H1 (cell line): ENCODE results near the gene ZDHHC5. TPM values are rescaled to one million over a fixed set of nuclear protein-coding genes. Genes with fewer than 3 reads are reported as not detected.

Source experiments
- CTCF ChIA-PET: fragments of 300-600 bp; sonication (Branson Sonifier 250); formaldehyde crosslinking; loops from one replicate; lab custom pipeline; 2021; ENCODE audit not compliant: partially characterized antibody; lab: Charles Lee
- POLR2A ChIA-PET: fragments of 300-600 bp; sonication (Branson Sonifier 250); formaldehyde crosslinking; loops from one replicate; lab custom pipeline; 2021; ENCODE audit warnings: inconsistent platforms; ENCODE audit not compliant: partially characterized antibody; lab: Charles Lee
- DNase-seq, 2 experiments: peaks; one replicate each; pipeline versions ENCODE4 v3.0.0 to v3.0.0-alpha.2; 2010 to 2022; ENCODE audit warnings: low spot score in 2 of 2, low read depth in 1 of 2, mixed read lengths in 1 of 2
- FAIRE-seq: peaks from 2 replicates; lab custom pipeline; 2011; peaks lifted over from hg19 to GRCh38; lab: Jason Lieb, UNC
- H2AFZ ChIP-seq: 2 replicates; pipeline ENCODE4 v1.8.1; 2012; ENCODE audit warnings: low read length, inconsistent platforms
- H2AK5ac ChIP-seq: 2 replicates; pipeline ENCODE4 v1.6.1; 2013; ENCODE audit warnings: low read depth, low read length
- H2BK120ac ChIP-seq: replicated peaks from 2 replicates; pipeline ENCODE3; 2013; ENCODE audit warnings: low read depth, low read length, inconsistent platforms
- H2BK12ac ChIP-seq: 2 replicates; pipeline ENCODE4 v1.6.1; 2013; ENCODE audit warnings: low read depth, low read length
- H2BK15ac ChIP-seq: 2 replicates; pipeline ENCODE4 v1.6.1; 2013; ENCODE audit warnings: low read length
- H2BK20ac ChIP-seq: 2 replicates; pipeline ENCODE4 v1.6.1; 2013; ENCODE audit warnings: low read length
- H2BK5ac ChIP-seq: 2 replicates; pipeline ENCODE4 v1.6.1; 2013; ENCODE audit warnings: low read depth, low read length
- H3K14ac ChIP-seq: 2 replicates; pipeline ENCODE4 v1.6.1; 2013; ENCODE audit warnings: inconsistent platforms; ENCODE audit not compliant: insufficient read length
- H3K18ac ChIP-seq: 2 replicates; pipeline ENCODE4 v1.6.1; 2013; ENCODE audit warnings: low read length; ENCODE audit errors: extremely low read depth
- H3K23ac ChIP-seq: 2 replicates; pipeline ENCODE4 v1.6.1; 2013; ENCODE audit warnings: inconsistent platforms; ENCODE audit not compliant: insufficient read length
- H3K23me2 ChIP-seq: 2 replicates; pipeline ENCODE4 v1.6.1; 2013; ENCODE audit warnings: low read depth, low read length
- H3K27ac ChIP-seq: 2 replicates; pipeline ENCODE4 v1.6.1; 2011; ENCODE audit warnings: low read depth, low read length, inconsistent platforms
- H3K27me3 ChIP-seq, 4 experiments: replicated peaks in 1 of 4; 1 replicate in 1 of 4; 2 replicates in 3 of 4; pipeline versions ENCODE4 v1.6.1 to v1.8.1; 2011 to 2013; ENCODE audit warnings: low read length in 3 of 4, mild to moderate bottlenecking in 3 of 4, inconsistent platforms in 2 of 4, mixed read lengths in 2 of 4, moderate library complexity in 1 of 4; ENCODE audit not compliant: control insufficient read depth in 3 of 4, insufficient read depth in 3 of 4; ENCODE audit errors: extremely low read depth in 1 of 4
- H3K36me3 ChIP-seq, 4 experiments: 2 replicates each; pipeline versions ENCODE4 v1.6.1 to v1.8.1; 2011 to 2013; ENCODE audit warnings: mild to moderate bottlenecking in 4 of 4, low read length in 3 of 4, moderate library complexity in 2 of 4, control low read depth in 1 of 4, inconsistent platforms in 1 of 4; ENCODE audit not compliant: insufficient read depth in 4 of 4, control insufficient read depth in 2 of 4
- H3K4ac ChIP-seq: replicated peaks from 2 replicates; pipeline ENCODE3; 2013; ENCODE audit warnings: low read length, low read depth, mixed read lengths, inconsistent platforms; ENCODE audit not compliant: insufficient read length
- H3K4me1 ChIP-seq, 4 experiments: replicated peaks in 1 of 4; 1 replicate in 1 of 4; 2 replicates in 3 of 4; pipeline versions ENCODE4 v1.6.1 to v1.8.1; 2011 to 2013; ENCODE audit warnings: low read length in 3 of 4, inconsistent platforms in 2 of 4, mixed read lengths in 1 of 4; ENCODE audit not compliant: insufficient read depth in 4 of 4, control insufficient read depth in 3 of 4
- H3K4me2 ChIP-seq, 2 experiments: 2 replicates each; pipeline versions ENCODE4 v1.6.1 to v1.8.1; 2011 to 2013; ENCODE audit warnings: low read depth in 2 of 2, low read length in 2 of 2, control low read depth in 1 of 2, inconsistent platforms in 1 of 2, mild to moderate bottlenecking in 1 of 2; ENCODE audit not compliant: insufficient read depth in 1 of 2
- H3K4me3 ChIP-seq, 4 experiments: fragments of 200-600, 300-600 bp in 1 of 4; sonication (generic), shearing (Covaris generic), sonication (Bioruptor Twin) in 1 of 4; 2 replicates each; pipeline versions ENCODE4 v1.5.1 to v1.8.1; 2011 to 2016; ENCODE audit warnings: low read length in 4 of 4, low read depth in 3 of 4, control low read depth in 2 of 4, inconsistent platforms in 2 of 4, mild to moderate bottlenecking in 2 of 4, mixed read lengths in 1 of 4, moderate library complexity in 1 of 4; ENCODE audit not compliant: insufficient read depth in 2 of 4; ENCODE audit errors: extremely low read depth in 1 of 4
- H3K56ac ChIP-seq: replicated peaks from 2 replicates; pipeline ENCODE3; 2013; ENCODE audit warnings: low read depth, mild to moderate bottlenecking, mixed read lengths, low read length, inconsistent platforms; ENCODE audit not compliant: insufficient read length
- H3K79me1 ChIP-seq: 2 replicates; pipeline ENCODE4 v1.6.1; 2013; ENCODE audit warnings: low read depth, low read length, control low read depth
- H3K79me2 ChIP-seq, 2 experiments: 2 replicates each; pipeline versions ENCODE4 v1.6.1 to v1.8.1; 2012 to 2013; ENCODE audit warnings: low read length in 2 of 2, mild to moderate bottlenecking in 2 of 2, inconsistent platforms in 1 of 2; ENCODE audit not compliant: insufficient read depth in 2 of 2, control insufficient read depth in 1 of 2
- H3K9ac ChIP-seq, 4 experiments: replicated peaks in 1 of 4; 1 replicate in 1 of 4; 2 replicates in 3 of 4; pipeline versions ENCODE4 v1.6.1 to v1.8.1; 2011 to 2013; ENCODE audit warnings: low read depth in 3 of 4, low read length in 3 of 4, control low read depth in 2 of 4, mild to moderate bottlenecking in 2 of 4, moderate library complexity in 2 of 4, inconsistent platforms in 1 of 4; ENCODE audit errors: extremely low read depth in 1 of 4
- H3K9me3 ChIP-seq, 2 experiments: 2 replicates each; pipeline versions ENCODE4 v1.6.1 to v1.8.1; 2012 to 2013; ENCODE audit warnings: mild to moderate bottlenecking in 2 of 2, moderate library complexity in 2 of 2, control low read depth in 1 of 2, inconsistent platforms in 1 of 2, low read depth in 1 of 2, low read length in 1 of 2, mixed read lengths in 1 of 2; ENCODE audit not compliant: insufficient read depth in 2 of 2
- H4K20me1 ChIP-seq, 2 experiments: replicated peaks in 1 of 2; 2 replicates each; pipeline versions ENCODE3 to v1.8.1; 2011 to 2013; ENCODE audit warnings: inconsistent platforms in 2 of 2, low read length in 2 of 2, mild to moderate bottlenecking in 1 of 2; ENCODE audit not compliant: insufficient read depth in 2 of 2, control insufficient read depth in 1 of 2
- H4K5ac ChIP-seq: 2 replicates; pipeline ENCODE4 v1.6.1; 2013; ENCODE audit warnings: low read length, low read depth, mixed read lengths, inconsistent platforms; ENCODE audit not compliant: insufficient read length
- H4K8ac ChIP-seq: 2 replicates; pipeline ENCODE4 v1.8.0; 2013; ENCODE audit warnings: mild to moderate bottlenecking, moderate library complexity, low read length, inconsistent platforms; ENCODE audit not compliant: insufficient read depth; ENCODE audit errors: extremely low read depth
- H4K91ac ChIP-seq: replicated peaks from 2 replicates; pipeline ENCODE3; 2013; ENCODE audit warnings: low read length, mixed read lengths, inconsistent platforms; ENCODE audit not compliant: insufficient read length
- KDM1A ChIP-seq: fragments of 200-600, 300-600 bp; sonication (generic); IDR thresholded peaks from 2 replicates; pipeline ENCODE4 v1.7.1; 2016; ENCODE audit warnings: mild to moderate bottlenecking, low read length, borderline replicate concordance
- KDM4A ChIP-seq: IDR thresholded peaks from one replicate; pipeline ENCODE4 v1.7.1; 2012; ENCODE audit warnings: low read depth, mild to moderate bottlenecking, moderate library complexity, low read length, inconsistent platforms; ENCODE audit not compliant: severe bottlenecking
- RAD21 ChIP-seq, 2 experiments: IDR thresholded peaks in 1 of 2; conservative IDR thresholded peaks in 1 of 2; 2 replicates each; pipeline ENCODE4 v1.6.1; 2011; ENCODE audit warnings: low read depth in 2 of 2, low read length in 2 of 2, improper control_type of control experiment in 1 of 2, inconsistent platforms in 1 of 2, mild to moderate bottlenecking in 1 of 2, moderate library complexity in 1 of 2
- RNF2 ChIP-seq: fragments of 200-900, 300-1000 bp; sonication (generic); IDR thresholded peaks from 2 replicates; pipeline ENCODE4 v1.7.1; 2016; ENCODE audit warnings: borderline replicate concordance, low read depth, mild to moderate bottlenecking, antibody characterized with exemption, low read length; ENCODE audit not compliant: poor library complexity, severe bottlenecking; ENCODE audit errors: missing control alignments
- USF2 ChIP-seq: IDR thresholded peaks from 2 replicates; pipeline ENCODE4 v1.6.1; 2011; ENCODE audit warnings: low read length, improper control_type of control experiment
- WGBS, 2 experiments: shearing (Covaris generic) in 1 of 2; methylation state at CpG; one replicate each; pipeline versions ENCODE4 v1.1.6 to v1.1.7; 2013 to 2015; ENCODE audit warnings: low lambda C conversion rate in 2 of 2, mixed read lengths in 2 of 2, inconsistent platforms in 1 of 2, low coverage in 1 of 2, missing lambda C conversion rate in 1 of 2; ENCODE audit not compliant: insufficient replicate concordance in 2 of 2, insufficient coverage in 1 of 2, insufficient read length in 1 of 2; ENCODE audit errors: extremely low coverage in 1 of 2, missing lambda C conversion rate in 1 of 2; 5-methylcytosine and 5-hydroxymethylcytosine counted together
- polyA plus RNA-seq, 7 experiments: library from polyadenylated mRNA; depleted of rRNA in 3 of 7; stranded (reverse) in 5 of 7; unstranded in 2 of 7; fragments of >200 nt in 5 of 7; fragments of 200-250 nt in 2 of 7; gene quantifications; 1 replicate in 5 of 7; 2 replicates in 1 of 7; 4 replicates in 1 of 7; pipeline versions ENCODE4 v1.2.1 to v1.2.3, GENCODE V29; 2011 to 2013; ENCODE audit warnings: missing spikeins in 2 of 7, mixed read lengths in 2 of 7
- total RNA-seq: library from RNA; stranded (reverse); fragmentation: NEBNext Ultra II Directional; extraction: Animal tissue kit (Norgen Biotek cat#: 25700); gene quantifications from 2 replicates; pipeline ENCODE4 v1.2.1, GENCODE V29; 2021

ZDHHC5 gene
- total and polyA plus RNA-seq, 2 of the 8 experiments (the other 6 are each of a cell fraction or from before 2014, with no cell fraction given): 40.0 to 56.3 TPM

DNA sequence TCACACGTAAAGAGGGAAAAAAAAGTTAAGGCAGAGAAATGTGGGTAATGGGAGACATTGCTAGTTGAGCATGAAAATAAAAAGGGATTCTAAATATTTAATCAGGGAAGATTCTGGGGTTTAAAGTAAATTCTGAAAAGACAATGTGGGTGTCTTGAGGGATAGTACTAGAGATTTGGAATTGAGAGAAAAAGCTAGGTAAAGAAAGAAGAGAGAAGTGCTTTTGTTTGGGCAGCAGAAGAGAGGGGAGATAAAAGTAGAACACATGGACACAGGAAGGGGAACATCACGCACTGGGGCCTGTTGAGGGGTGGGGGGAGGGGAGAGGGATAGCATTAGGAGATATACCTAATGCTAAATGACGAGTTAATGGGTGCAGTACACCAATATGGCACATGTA is 14.8 kb upstream of the ZDHHC5 start:
- peaks cover 23% of the 10 kb centered on the region for H3K23me2 ChIP-seq
- peaks cover 0 to 4% (median 1%) of the 10 kb centered on the region in 4 experiments; a peak in 5 of 7 replicates for H3K27me3 ChIP-seq
- no peak overlapping the region for H2BK5ac ChIP-seq
- no peak overlapping the region for H3K4me2 ChIP-seq
- POLR2A ChIA-PET: interaction anchor here (0.6 to 29.6 kb wide), 10 partner anchors 9 to 311 kb away, joined by 3 to 1546 read pairs (median 6); partner anchors contain the start of genes RTN4RL2, SERPING1, UBE2L6 and YPEL4
- H3K9ac ChIP-seq: no peak overlapping the region
- H4K91ac ChIP-seq: no peak overlapping the region
- no peak overlapping the region for H3K56ac ChIP-seq
- no peak overlapping the region for H4K8ac ChIP-seq
- H3K4me1 ChIP-seq: peaks cover 7 to 19% (median 16%) of the 10 kb centered on the region in 4 experiments
- H3K4me3 ChIP-seq: no peak overlapping the region
- H3K79me2 ChIP-seq: peaks cover 0 to 5% of the 10 kb centered on the region in 2 experiments; a peak in 2 of 4 replicates
- peaks cover 0 to 2% of the 10 kb centered on the region in 2 experiments for H4K20me1 ChIP-seq
- 41% methylated on average over 3 of the region's 3 CpGs; no CpG with 5 or more reads in 1 of the 2 experiments for WGBS, 2 experiments
- no peak for FAIRE-seq
- H3K23ac ChIP-seq: no peak overlapping the region
- H2AFZ ChIP-seq: no peak overlapping the region
- no peak for TF ChIP-seq KDM1A
- TF ChIP-seq RAD21 (IDR thresholded peaks at IDR 0.05 in 1 of 2, conservative IDR thresholded peaks at IDR 0.05 in 1 of 2; ENCODE audit: low read depth in 2 of 2, low read length in 2 of 2): no peak
- no peak for TF ChIP-seq USF2
- TF ChIP-seq KDM4A: no peak
- TF ChIP-seq RNF2: no peak
- TF ChIP-seq, all 59 proteins: peak for 0
- CTCF ChIA-PET: interaction anchor here (0.6 to 2.8 kb wide), 3 partner anchors 9 to 1533 kb away, joined by 3 to 15 read pairs (median 8); partner anchors contain the start of gene UBE2L6
- no peaks in the 10 kb centered on the region for H3K79me1 ChIP-seq
- H2BK15ac ChIP-seq: no peak overlapping the region
- DNase-seq: no peak
- no peak overlapping the region for H2AK5ac ChIP-seq
- H3K36me3 ChIP-seq: no peaks in the 10 kb centered on the region
- no peak overlapping the region for H2BK20ac ChIP-seq
- H4K5ac ChIP-seq: no peak overlapping the region
- H3K9me3 ChIP-seq: no peaks in the 10 kb centered on the region
- H3K14ac ChIP-seq: no peak overlapping the region
- no peak overlapping the region for H3K27ac ChIP-seq
- H2BK120ac ChIP-seq: no peak overlapping the region
- no peak overlapping the region for H2BK12ac ChIP-seq
- H3K18ac ChIP-seq: no peak overlapping the region
- H3K4ac ChIP-seq: no peak overlapping the region
